Fibroblast of lung (primary cell): ENCODE data around the gene TMEM127.

Experiments used
- EZH2 ChIP-seq: IDR thresholded peaks from 2 replicates; pipeline ENCODE4 v1.5.1; 2012; ENCODE audit warnings: low read length, control low read depth, mild to moderate bottlenecking; ENCODE audit errors: missing control alignments
- TF ChIP-seq, protein P1 (sequence below), 2 donors: IDR thresholded peaks in 1 of 2; conservative IDR thresholded peaks in 1 of 2; 1 replicate in 1 of 2; 2 replicates in 1 of 2; pipeline ENCODE4 v1.5.1; 2011 to 2012; ENCODE audit warnings: low read length in 2 of 2, control low read depth in 1 of 2, inconsistent platforms in 1 of 2, low read depth in 1 of 2, mild to moderate bottlenecking in 1 of 2

DNA sequence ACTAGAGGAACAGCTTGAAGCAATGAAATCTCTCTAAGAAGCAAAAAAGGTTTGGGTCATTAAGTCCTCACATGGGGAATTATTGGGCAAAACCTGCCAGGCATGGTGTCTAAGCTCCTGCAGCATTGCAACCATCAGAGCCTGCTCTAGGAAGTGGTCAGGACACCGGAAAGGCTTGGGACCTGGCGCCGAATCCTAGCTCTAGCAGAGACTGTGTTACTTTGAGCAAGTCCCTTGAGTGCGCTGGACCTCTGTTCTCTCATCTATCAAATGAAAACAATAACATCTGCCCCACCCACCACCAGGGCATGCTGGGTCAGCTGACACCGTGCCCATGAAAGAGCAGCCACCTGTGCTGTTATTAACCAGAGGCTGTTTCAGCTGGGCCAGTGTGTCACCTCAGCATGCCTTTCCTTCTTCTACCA, 6.3 kb downstream of the TMEM127 start:
- TF ChIP-seq, protein P1, sequence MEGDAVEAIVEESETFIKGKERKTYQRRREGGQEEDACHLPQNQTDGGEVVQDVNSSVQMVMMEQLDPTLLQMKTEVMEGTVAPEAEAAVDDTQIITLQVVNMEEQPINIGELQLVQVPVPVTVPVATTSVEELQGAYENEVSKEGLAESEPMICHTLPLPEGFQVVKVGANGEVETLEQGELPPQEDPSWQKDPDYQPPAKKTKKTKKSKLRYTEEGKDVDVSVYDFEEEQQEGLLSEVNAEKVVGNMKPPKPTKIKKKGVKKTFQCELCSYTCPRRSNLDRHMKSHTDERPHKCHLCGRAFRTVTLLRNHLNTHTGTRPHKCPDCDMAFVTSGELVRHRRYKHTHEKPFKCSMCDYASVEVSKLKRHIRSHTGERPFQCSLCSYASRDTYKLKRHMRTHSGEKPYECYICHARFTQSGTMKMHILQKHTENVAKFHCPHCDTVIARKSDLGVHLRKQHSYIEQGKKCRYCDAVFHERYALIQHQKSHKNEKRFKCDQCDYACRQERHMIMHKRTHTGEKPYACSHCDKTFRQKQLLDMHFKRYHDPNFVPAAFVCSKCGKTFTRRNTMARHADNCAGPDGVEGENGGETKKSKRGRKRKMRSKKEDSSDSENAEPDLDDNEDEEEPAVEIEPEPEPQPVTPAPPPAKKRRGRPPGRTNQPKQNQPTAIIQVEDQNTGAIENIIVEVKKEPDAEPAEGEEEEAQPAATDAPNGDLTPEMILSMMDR (conservative IDR thresholded peaks at IDR 0.05 in 1 of 2, IDR thresholded peaks at IDR 0.05 in 1 of 2; ENCODE audit: low read depth in 1 of 2, low read length in 2 of 2): no peak
- no peak for TF ChIP-seq EZH2
